ENCODE data around the gene IFNK.

Gene IFNK

GRCh38 chr9:27572061-27572460, 48.0 kb downstream of the IFNK start:
- in situ Hi-C loops (cut with MboI; ENCODE audit: low pct_unique_long_range_greater_than_20kb, low sequenced_read_pairs, unreplicated experiment): no loop called here

GRCh38 chr9:27572566-27572917, 48.5 kb downstream of the IFNK start:
- in situ Hi-C loops (cut with MboI; ENCODE audit: low pct_unique_long_range_greater_than_20kb, low sequenced_read_pairs, unreplicated experiment): no loop called here
- no peak for TF ChIP-seq CTCF (IDR thresholded peaks at IDR 0.05; ENCODE audit: extremely low read depth, insufficient read depth, missing control alignments)
- DNase-seq (ENCODE audit: low spot score): peak; percentile 58

More at GRCh38 chr9:27572061-27572460, 48.0 kb downstream of the IFNK start:
- no peak for DNase-seq (ENCODE audit: low spot score)
- no peak for TF ChIP-seq CTCF (IDR thresholded peaks at IDR 0.05; ENCODE audit: extremely low read depth, insufficient read depth, missing control alignments)

GRCh38 chr9:27572918-27573633, 49.0 kb downstream of the IFNK start, which contains the start of gene C9orf72:
Gene C9orf72 (minus strand): TSS chr9:27573481. CDS start chr9:27567120, 6,361 bp downstream.
- in situ Hi-C loops (cut with MboI; ENCODE audit: low pct_unique_long_range_greater_than_20kb, low sequenced_read_pairs, unreplicated experiment): no loop called here
- TF ChIP-seq CTCF (IDR thresholded peaks at IDR 0.05; ENCODE audit: extremely low read depth, insufficient read depth, missing control alignments): no peak
- DNase-seq (ENCODE audit: low spot score): peak; percentile 87

GRCh38 chr9:27573634-27574590, 49.8 kb downstream of the IFNK start:
- peak; percentile 91 for DNase-seq (ENCODE audit: low spot score)
- TF ChIP-seq CTCF (IDR thresholded peaks at IDR 0.05; ENCODE audit: extremely low read depth, insufficient read depth, missing control alignments): no peak
- in situ Hi-C loops (cut with MboI; ENCODE audit: low pct_unique_long_range_greater_than_20kb, low sequenced_read_pairs, unreplicated experiment): no loop called here

Measured in GM13977 (cell line).